Activated CD8-positive, alpha-beta memory T cell treated with anti-CD3 and anti-CD28 coated beads, Interleukin-2, amount 50 U/mL, for 24 hours (primary cell): ENCODE measurements around the gene TRPM3.
"Not testable (repeated sequence)": the region's sequence is repeated elsewhere in the genome, so short reads cannot be mapped to it uniquely, and the experiment has no call there.

Source experiments
- DNase-seq: peaks from one replicate; pipeline ENCODE4 v3.0.0-alpha.2; 2020; ENCODE audit errors: extremely low read depth

The TRPM3 gene

DNA sequence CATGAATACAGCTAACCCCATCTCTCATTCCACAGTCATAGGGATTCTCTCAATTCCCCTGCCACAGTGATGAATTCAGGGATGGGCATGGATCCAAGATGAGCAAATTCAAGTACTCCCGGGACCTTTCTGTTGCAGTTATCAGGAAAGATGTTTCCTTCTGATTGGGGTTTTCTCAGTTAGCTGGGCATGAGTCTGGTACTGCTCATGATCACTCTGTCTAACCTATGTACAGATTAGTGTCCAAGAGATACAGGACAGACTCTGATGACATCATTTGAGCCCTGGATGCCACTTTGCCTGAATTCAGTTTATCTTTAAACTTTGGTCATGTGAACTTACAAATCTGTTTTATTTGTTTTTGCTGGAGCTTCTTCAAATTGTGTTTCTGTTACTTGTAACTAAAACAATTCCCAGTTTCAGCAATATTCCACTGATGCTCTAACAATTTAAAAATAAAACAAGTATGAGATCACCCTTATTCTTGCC lies 449.2 kb downstream of the TRPM3 start:
- DNase-seq, result no peak

DNA sequence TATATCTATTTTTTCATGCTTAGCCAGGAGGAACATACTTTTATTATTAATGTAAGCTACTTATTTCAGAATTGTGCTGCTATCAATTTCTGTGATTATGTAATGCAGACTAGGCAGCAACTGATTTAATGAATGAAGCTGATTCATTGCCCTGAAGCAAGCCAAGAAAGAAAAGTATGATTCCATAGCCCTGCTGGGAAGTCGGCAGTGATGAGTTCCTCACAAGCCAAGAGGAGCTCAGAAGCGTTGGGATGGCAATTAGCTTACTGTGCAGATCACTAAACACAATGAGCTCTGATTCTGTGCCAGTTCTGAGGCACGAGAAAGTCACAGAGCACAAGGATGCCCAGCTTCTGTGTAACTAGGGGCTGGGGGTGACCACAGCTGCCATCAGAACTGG lies 452.7 kb downstream of the TRPM3 start:
- no peak for DNase-seq

DNA sequence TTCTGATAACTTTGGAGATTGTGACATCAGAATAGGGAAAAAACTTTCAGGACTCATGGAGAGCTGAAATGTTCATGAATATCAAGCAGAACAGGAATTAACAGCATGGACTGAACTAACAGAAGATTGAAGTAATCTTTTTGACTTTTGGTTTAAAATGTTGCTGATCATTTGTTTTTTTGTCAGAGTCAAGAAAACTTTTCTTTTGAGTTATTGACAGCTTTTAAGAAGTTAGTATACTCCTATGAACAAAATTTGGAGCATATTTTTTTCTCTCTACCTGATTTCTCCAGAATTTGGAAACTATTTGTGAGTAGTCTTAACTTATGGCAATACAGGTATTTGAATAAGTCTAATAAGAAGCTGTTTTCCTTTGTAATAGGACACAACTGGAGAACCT lies 462.7 kb downstream of the TRPM3 start:
- no peak for DNase-seq

- DNase-seq, result no peak
These were observed 465.1 kb downstream of the TRPM3 start for GRCh38 chr9:70656281-70656680.

GRCh38 chr9:70654144-70654543 lies 467.3 kb downstream of the TRPM3 start:
- no peak for DNase-seq

DNA sequence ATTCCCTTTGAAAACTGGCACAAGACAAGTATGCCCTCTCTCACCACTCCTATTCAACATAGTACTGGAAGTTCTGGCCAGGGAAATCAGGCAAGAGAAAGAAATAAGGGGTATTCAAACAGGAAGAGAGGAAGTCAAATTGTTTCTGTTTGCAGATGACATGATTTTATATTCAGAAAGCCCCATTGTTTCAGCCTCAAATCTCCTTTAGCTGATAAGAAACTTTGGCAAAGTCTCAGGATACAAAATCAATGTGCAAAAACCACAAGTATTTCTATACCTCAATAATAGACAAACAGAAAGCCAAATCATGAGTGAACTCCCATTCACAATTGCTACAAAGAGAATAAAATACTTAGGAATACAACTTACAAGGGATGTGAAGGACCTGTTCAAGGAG lies 476.8 kb downstream of the TRPM3 start:
- not testable (repeated sequence) for DNase-seq

DNA sequence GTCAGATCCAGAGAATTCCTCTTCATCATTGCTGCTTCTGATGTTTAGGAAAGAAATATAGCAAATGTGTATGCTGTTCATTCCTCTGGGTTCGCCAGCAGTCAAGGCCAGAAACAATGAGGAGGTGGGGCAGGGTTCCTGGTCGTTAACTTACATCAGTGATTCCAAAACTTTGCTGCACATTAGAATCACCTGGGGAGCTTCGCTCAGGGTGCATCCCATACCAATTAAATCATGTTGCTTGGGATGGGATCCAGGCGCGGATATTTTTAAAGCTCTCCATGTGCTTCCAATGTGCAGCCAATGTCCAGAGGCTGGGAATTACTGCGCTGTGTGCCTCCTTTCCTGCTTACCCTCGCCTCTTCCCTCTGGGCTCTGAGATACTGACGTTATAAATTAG lies 479.1 kb downstream of the TRPM3 start:
- DNase-seq, result no peak

- no peak for DNase-seq
These were observed 479.8 kb downstream of the TRPM3 start for GRCh38 chr9:70641631-70642030.

DNA sequence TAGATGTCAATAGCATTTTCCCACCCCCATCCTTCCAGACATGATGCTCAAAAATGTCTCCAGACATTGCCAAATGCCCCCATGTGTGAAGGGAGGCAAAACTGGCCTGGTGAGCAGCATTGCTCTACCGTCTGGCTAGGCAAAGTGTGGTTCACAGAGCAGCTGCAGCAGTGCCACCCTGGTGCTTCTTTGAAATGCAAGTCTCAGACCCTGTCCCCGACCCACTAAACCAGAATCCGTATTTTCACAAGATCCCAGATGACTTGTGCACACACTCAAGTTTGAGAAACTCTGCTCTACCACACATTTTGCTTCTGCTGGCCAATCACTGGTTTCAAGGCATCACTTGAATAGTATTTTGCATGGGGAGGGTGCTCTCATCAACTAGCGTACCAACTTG lies 480.4 kb downstream of the TRPM3 start:
- no peak for DNase-seq

DNA sequence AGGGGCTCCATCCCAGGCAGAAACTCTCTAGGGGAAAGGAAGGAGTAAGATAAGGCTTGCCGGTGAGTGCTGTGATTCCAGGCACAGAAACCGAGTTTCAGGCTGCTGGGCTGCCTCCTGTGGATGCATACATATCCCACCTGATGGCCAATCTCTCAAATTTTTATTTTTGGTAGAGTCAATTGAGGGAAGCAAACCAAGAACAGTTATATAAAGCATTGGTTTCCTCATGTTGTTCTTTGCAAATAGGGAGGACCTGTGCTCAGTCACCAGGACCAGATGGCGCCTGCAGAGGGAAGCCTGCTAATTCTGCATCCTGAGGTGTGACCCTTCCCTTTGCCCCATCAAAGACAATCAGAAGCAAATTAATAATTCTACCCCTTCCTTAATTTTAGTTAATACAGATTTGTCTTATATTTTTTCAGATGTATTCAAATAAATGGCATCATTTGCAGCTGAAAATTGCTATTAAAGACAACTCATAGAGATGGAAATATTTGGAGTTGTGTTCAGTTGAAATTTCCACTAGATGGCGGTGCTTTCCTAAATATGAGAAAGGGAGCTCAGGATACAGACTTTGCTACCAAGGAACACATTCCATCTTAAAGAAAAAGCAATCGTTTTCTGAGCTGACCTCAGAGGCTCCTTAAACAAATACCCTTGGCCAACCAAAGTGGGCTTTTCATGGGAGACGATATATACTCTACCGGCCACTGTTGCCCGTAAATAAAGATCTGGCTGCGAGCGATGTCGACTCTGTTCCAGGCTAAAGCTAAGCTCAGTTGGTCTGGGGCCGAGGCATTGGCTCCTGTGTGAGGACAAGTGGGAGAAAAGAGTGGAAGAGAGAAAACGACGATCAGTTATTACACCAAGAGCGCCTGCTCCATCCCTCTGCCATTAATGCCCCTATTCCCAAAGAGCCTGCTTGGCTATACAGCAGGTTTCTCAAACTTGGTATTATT lies 481.3 kb downstream of the TRPM3 start:
- no peak for DNase-seq

GRCh38 chr9:70635790-70636189 lies 485.6 kb downstream of the TRPM3 start:
- DNase-seq, result no peak

DNA sequence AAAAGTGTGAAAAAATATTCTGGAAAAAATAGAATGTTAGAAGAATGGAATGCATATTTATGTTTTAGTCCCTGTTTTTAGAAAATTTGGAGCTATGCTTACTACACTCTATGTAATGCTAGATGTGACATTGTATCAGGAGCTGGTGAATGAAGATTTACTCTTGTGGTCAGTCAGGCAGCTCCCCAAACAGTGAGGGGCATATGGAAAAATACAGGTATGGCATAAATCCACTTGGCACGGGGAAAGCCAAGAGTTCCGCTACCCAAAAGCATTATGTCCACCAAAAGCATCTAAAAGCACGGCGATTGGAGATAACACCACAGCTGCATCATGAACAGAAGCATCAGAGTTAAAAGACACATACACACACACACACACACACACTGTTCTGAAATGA lies 486.7 kb downstream of the TRPM3 start:
- no peak for DNase-seq

DNA sequence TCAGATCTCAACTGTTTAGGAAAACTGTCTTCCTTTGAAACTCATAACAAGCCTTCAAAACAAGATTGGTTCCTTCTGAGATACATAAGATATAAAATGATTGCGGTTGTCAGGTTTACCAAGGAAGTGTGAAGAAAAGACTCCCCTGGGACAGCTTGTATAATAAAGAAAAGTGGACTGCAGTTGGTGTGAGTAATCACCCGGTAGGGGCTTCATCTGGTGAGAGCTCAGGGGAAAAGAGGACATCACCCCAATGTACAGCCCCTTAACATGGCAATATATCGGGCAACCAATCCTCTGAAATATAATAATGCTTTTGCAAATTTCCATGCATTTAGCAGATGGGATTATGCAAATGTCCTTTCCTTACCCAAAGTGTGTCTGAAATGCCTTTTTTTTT lies 490.4 kb downstream of the TRPM3 start:
- DNase-seq, result no peak

GRCh38 chr9:70629080-70629685 lies 492.2 kb downstream of the TRPM3 start:
- not testable (repeated sequence) for DNase-seq

- no peak for DNase-seq
These were observed 496.3 kb downstream of the TRPM3 start for GRCh38 chr9:70625078-70625477.

DNA sequence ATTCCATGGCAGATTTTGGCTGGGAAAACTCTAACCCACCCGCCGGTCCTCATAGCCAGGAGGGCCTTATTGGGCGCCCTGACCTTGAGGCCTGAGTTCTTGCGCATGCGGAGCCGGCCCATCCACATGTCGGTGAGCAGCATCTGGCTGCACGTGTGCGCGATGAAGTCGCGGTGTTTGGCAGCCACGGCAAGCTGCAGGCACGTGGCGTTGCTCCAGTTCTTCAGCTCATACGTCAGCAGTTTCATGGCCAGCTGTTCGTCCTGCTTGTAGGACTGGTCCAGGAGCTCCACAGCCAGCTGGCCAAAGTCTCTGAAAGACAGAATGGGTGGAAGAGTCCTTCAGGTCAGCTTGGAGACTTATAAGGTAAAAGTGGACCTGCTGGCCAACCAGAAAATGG lies 502.6 kb downstream of the TRPM3 start:
- no peak for DNase-seq

DNA sequence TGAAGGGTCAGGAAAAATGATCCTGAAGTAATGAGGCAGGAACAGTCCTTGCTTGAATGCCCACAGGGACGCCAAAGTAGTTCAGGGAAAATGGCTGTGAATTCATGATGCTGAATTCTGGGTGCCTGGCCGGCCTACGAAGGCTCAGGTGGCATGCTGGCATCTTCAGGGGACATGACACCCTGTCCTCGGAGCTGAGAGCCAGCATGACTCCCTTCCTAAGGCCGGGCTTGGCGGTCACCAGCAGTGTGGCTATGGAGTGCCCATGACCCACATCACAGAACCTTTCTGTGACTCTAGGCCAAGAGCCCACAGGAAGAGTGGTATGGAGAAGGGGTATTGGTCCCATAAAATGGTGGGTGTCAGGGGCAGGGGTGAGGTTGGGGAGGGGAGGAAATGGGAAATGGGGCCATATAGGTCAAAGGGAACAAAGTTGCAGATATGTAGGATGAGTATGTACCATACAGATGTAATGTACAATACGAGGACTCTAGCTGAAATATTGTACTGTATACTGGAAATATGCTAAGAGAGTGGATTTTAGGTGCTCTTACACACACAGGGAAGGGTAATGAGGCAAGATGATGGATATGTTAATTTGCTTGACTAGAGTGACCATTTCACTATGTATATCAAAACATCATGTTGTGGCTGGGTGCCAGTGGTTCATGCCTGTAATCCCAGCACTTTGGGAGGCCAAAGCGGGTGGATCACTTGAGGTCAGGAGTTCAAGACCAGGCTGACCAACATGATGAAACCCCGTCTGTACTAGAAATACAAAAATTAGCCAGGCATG lies 504.2 kb downstream of the TRPM3 start:
- no peak for DNase-seq

GRCh38 chr9:70616228-70616990 lies 505.0 kb downstream of the TRPM3 start:
- DNase-seq, result no peak

DNA sequence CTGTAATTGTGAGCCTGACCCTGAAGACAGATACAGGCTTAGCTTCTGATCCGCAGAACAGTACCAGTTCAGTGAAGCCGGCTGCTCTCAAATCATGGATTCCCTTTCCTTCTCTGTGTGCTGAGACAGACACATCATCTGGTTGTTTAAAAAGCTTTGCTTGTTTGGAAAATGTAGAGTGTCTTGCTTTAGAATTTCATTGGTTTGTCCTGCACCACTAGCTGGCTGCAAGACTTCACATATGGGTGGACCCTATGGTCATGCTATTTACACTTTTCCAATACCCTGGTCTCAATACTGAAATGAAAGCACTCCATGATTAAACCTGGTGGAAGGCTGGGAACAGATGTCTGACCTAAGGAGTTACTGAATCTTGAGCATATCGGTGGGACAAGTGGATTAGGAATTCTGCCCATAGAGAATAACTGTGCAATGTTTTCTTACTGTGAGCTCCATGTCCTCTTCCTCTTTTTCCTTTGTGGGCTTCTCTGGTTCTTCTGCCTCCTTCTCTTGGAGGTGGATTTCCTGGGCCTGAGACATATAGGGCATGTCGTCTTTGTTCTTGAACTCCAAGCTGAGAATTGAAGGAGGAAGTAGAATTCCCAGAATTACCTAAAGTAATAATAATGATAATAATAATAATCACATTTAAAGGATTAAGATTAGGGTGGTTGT lies 505.8 kb downstream of the TRPM3 start:
- no peak for DNase-seq

GRCh38 chr9:70614786-70615463 lies 506.5 kb downstream of the TRPM3 start:
- DNase-seq, result no peak
